ENCODE results near the gene ZDHHC11B. TPM values are rescaled to one million over a fixed set of nuclear protein-coding genes. Genes with fewer than 3 reads are reported as not detected.
"Not testable (repeated sequence)": the region's sequence is repeated elsewhere in the genome, so short reads cannot be mapped to it uniquely, and the experiment has no call there.

ZDHHC11B gene
- total RNA-seq, 1 experiment from 2014 or later: 5.9 TPM

- DNase-seq (ENCODE audit: low read depth, low spot score): no peak
- in situ Hi-C loops (cut with HindIII; ENCODE audit: low pct_unique_long_range_greater_than_20kb, low sequenced_read_pairs): no loop called here
Observed at GRCh38 chr5:685262-686171, 99.0 kb downstream of the ZDHHC11B start.

GRCh38 chr5:684751-685216 is 99.7 kb downstream of the ZDHHC11B start:
- in situ Hi-C loops (cut with HindIII; ENCODE audit: low pct_unique_long_range_greater_than_20kb, low sequenced_read_pairs): no loop called here
- no peak for DNase-seq (ENCODE audit: low read depth, low spot score)

- DNase-seq (ENCODE audit: low read depth, low spot score): no peak
- in situ Hi-C loops (cut with HindIII; ENCODE audit: low pct_unique_long_range_greater_than_20kb, low sequenced_read_pairs): no loop called here
Observed at GRCh38 chr5:683551-684481, 100.7 kb downstream of the ZDHHC11B start.

- in situ Hi-C loops (cut with HindIII; ENCODE audit: low pct_unique_long_range_greater_than_20kb, low sequenced_read_pairs); DNase-seq (ENCODE audit: low read depth, low spot score): not testable (repeated sequence)
Observed at GRCh38 chr5:682651-683358, 101.7 kb downstream of the ZDHHC11B start.

GRCh38 chr5:682216-682615 is 102.3 kb downstream of the ZDHHC11B start:
- in situ Hi-C loops (cut with HindIII; ENCODE audit: low pct_unique_long_range_greater_than_20kb, low sequenced_read_pairs); DNase-seq (ENCODE audit: low read depth, low spot score): not testable (repeated sequence)

GRCh38 chr5:681317-682191 is 103.0 kb downstream of the ZDHHC11B start:
- in situ Hi-C loops (cut with HindIII; ENCODE audit: low pct_unique_long_range_greater_than_20kb, low sequenced_read_pairs); DNase-seq (ENCODE audit: low read depth, low spot score): not testable (repeated sequence)

- in situ Hi-C loops (cut with HindIII; ENCODE audit: low pct_unique_long_range_greater_than_20kb, low sequenced_read_pairs); DNase-seq (ENCODE audit: low read depth, low spot score): not testable (repeated sequence)
Observed at GRCh38 chr5:680836-681235, 103.7 kb downstream of the ZDHHC11B start.

- DNase-seq (ENCODE audit: low read depth, low spot score); in situ Hi-C loops (cut with HindIII; ENCODE audit: low pct_unique_long_range_greater_than_20kb, low sequenced_read_pairs): not testable (repeated sequence)
Observed at GRCh38 chr5:680118-680795, 104.3 kb downstream of the ZDHHC11B start.

- in situ Hi-C loops (cut with HindIII; ENCODE audit: low pct_unique_long_range_greater_than_20kb, low sequenced_read_pairs): not testable (repeated sequence)
Observed at GRCh38 chr5:679166-679895, 105.2 kb downstream of the ZDHHC11B start.

GRCh38 chr5:678521-678920 is 106.0 kb downstream of the ZDHHC11B start:
- in situ Hi-C loops (cut with HindIII; ENCODE audit: low pct_unique_long_range_greater_than_20kb, low sequenced_read_pairs); DNase-seq (ENCODE audit: low read depth, low spot score): not testable (repeated sequence)

More at GRCh38 chr5:679166-679895, 105.2 kb downstream of the ZDHHC11B start:
- not testable (repeated sequence) for DNase-seq (ENCODE audit: low read depth, low spot score)

- in situ Hi-C loops (cut with HindIII; ENCODE audit: low pct_unique_long_range_greater_than_20kb, low sequenced_read_pairs): no loop called here
- DNase-seq (ENCODE audit: low read depth, low spot score): no peak
Observed at GRCh38 chr5:677131-678101, 107.1 kb downstream of the ZDHHC11B start.

GRCh38 chr5:676699-677076 is 107.8 kb downstream of the ZDHHC11B start:
- in situ Hi-C loops (cut with HindIII; ENCODE audit: low pct_unique_long_range_greater_than_20kb, low sequenced_read_pairs): no loop called here
- DNase-seq (ENCODE audit: low read depth, low spot score): no peak

GRCh38 chr5:675871-676698 is 108.4 kb downstream of the ZDHHC11B start:
- in situ Hi-C loops (cut with HindIII; ENCODE audit: low pct_unique_long_range_greater_than_20kb, low sequenced_read_pairs): no loop called here
- no peak for DNase-seq (ENCODE audit: low read depth, low spot score)
